ENCODE data around the gene STK17B.
"Not testable (repeated sequence)": the region's sequence is repeated elsewhere in the genome, so short reads cannot be mapped to it uniquely, and the experiment has no call there.

STK17B gene

GRCh38 chr2:196171248-196171871, at the start of gene STK17B:
Gene STK17B (minus strand): TSS chr2:196171578. CDS start chr2:196163383, 8,195 bp downstream.
- DNase-seq (ENCODE audit: insufficient read length, low spot score) (peak; percentile 87), FAIRE-seq (peak; percentile 89)

- no peak for FAIRE-seq
These were observed 49.3 kb upstream of the STK17B start for GRCh38 chr2:196220671-196221070.

GRCh38 chr2:196219671-196220070, 48.3 kb upstream of the STK17B start:
- FAIRE-seq (no peak), DNase-seq (ENCODE audit: insufficient read length, low spot score) (no peak)

More at GRCh38 chr2:196220671-196221070, 49.3 kb upstream of the STK17B start:
- DNase-seq (ENCODE audit: insufficient read length, low spot score), result no peak

- DNase-seq (ENCODE audit: insufficient read length, low spot score) (no peak), FAIRE-seq (no peak)
These were observed 46.7 kb upstream of the STK17B start for GRCh38 chr2:196218106-196218505.

- DNase-seq (ENCODE audit: insufficient read length, low spot score) (no peak), FAIRE-seq (peak; percentile 90)
These were observed 45.7 kb upstream of the STK17B start for GRCh38 chr2:196217116-196217515.

- DNase-seq (ENCODE audit: insufficient read length, low spot score) (no peak), FAIRE-seq (no peak)
These were observed 44.0 kb upstream of the STK17B start for GRCh38 chr2:196215376-196215775.

- FAIRE-seq (no peak), DNase-seq (ENCODE audit: insufficient read length, low spot score) (no peak)
These were observed 42.8 kb upstream of the STK17B start for GRCh38 chr2:196214156-196214555.

- peak; percentile 44 for FAIRE-seq
- DNase-seq (ENCODE audit: insufficient read length, low spot score), result no peak
These were observed 42.0 kb upstream of the STK17B start for GRCh38 chr2:196213252-196213980.

GRCh38 chr2:196208915-196209314, 37.5 kb upstream of the STK17B start:
- FAIRE-seq (peak; percentile 44), DNase-seq (ENCODE audit: insufficient read length, low spot score) (no peak)

GRCh38 chr2:196206804-196207203, 35.4 kb upstream of the STK17B start:
- FAIRE-seq, result no peak
- DNase-seq (ENCODE audit: insufficient read length, low spot score), result no peak

- FAIRE-seq, result peak; percentile 74
- DNase-seq (ENCODE audit: insufficient read length, low spot score), result no peak
These were observed 34.6 kb upstream of the STK17B start for GRCh38 chr2:196205881-196206435.

- FAIRE-seq (peak; percentile 26), DNase-seq (ENCODE audit: insufficient read length, low spot score) (no peak)
These were observed 33.8 kb upstream of the STK17B start for GRCh38 chr2:196205011-196205766.

GRCh38 chr2:196201229-196202009, 30.0 kb upstream of the STK17B start:
- no peak for DNase-seq (ENCODE audit: insufficient read length, low spot score)
- FAIRE-seq, result no peak

- peak; percentile 95 for FAIRE-seq
- DNase-seq (ENCODE audit: insufficient read length, low spot score), result peak; percentile 26
These were observed 29.2 kb upstream of the STK17B start for GRCh38 chr2:196200557-196200956.

- FAIRE-seq, result peak; percentile 47
- no peak for DNase-seq (ENCODE audit: insufficient read length, low spot score)
These were observed 24.4 kb upstream of the STK17B start for GRCh38 chr2:196195758-196196157.

GRCh38 chr2:196195302-196195701, 23.9 kb upstream of the STK17B start:
- DNase-seq (ENCODE audit: insufficient read length, low spot score), result no peak
- peak; percentile 78 for FAIRE-seq

- DNase-seq (ENCODE audit: insufficient read length, low spot score) (no peak), FAIRE-seq (no peak)
These were observed 20.2 kb upstream of the STK17B start for GRCh38 chr2:196191541-196191940.

GRCh38 chr2:196187898-196188458, 16.6 kb upstream of the STK17B start:
- FAIRE-seq (peak; percentile 48), DNase-seq (ENCODE audit: insufficient read length, low spot score) (no peak)

GRCh38 chr2:196187175-196187700, 15.9 kb upstream of the STK17B start:
- not testable (repeated sequence) for FAIRE-seq; DNase-seq (ENCODE audit: insufficient read length, low spot score)

Measured in GM19239 (cell line).